ENCODE measurements around the gene UBE2V1.
A peak's percentile ranks its signal among the peaks of the same experiment; 100 is the strongest.
"Not testable (repeated sequence)": the region's sequence is repeated elsewhere in the genome, so short reads cannot be mapped to it uniquely, and the experiment has no call there.

UBE2V1 gene

GRCh38 chr20:50107086-50107660 lies 5.8 kb downstream of the UBE2V1 start:
- no peak for DNase-seq (ENCODE audit: low spot score)
- WGBS, 2 donors (ENCODE audit: extremely low coverage in 2 of 2, insufficient read length in 2 of 2, insufficient replicate concordance in 1 of 2): no CpG with 5 or more reads among the region's 6 CpGs
- H3K9me3 ChIP-seq (replicated peaks in 1 of 2; ENCODE audit: control insufficient read depth in 2 of 2, insufficient read depth in 1 of 2, low read depth in 1 of 2, low read length in 2 of 2): no peaks in the 10 kb centered on the region
- no peak overlapping the region for H4K91ac ChIP-seq (ENCODE audit: low read depth, low read length, poor library complexity)
- no peak overlapping the region for H2AFZ ChIP-seq (ENCODE audit: low read length)
- no peak overlapping the region for H3K4ac ChIP-seq (ENCODE audit: low read length)
- no peak overlapping the region for H3K18ac ChIP-seq (ENCODE audit: low read length)
- no peak overlapping the region for H4K8ac ChIP-seq (ENCODE audit: low read depth, low read length)
- H3K4me3 ChIP-seq (ENCODE audit: low read length in 2 of 2): no peak overlapping the region
- H3K36me3 ChIP-seq (replicated peaks in 1 of 2; ENCODE audit: control insufficient read depth in 2 of 2, insufficient read depth in 2 of 2, low read length in 2 of 2): peaks cover 0 to 51% of the 10 kb centered on the region in 2 donors
- H3K27ac ChIP-seq (replicated peaks; ENCODE audit: low read length): no peak overlapping the region
- H3K27me3 ChIP-seq (ENCODE audit: control insufficient read depth in 3 of 3, insufficient read depth in 3 of 3, low read depth in 1 of 3, low read length in 3 of 3): no peaks in the 10 kb centered on the region
- no peak overlapping the region for H2BK15ac ChIP-seq (ENCODE audit: low read length)
- no peak overlapping the region for H3K14ac ChIP-seq (ENCODE audit: low read length)
- H3K4me2 ChIP-seq (ENCODE audit: insufficient read depth, low read length, poor library complexity, severe bottlenecking): no peak overlapping the region
- no peak overlapping the region for H2BK120ac ChIP-seq (ENCODE audit: low read depth, low read length)
- no peak overlapping the region for H3K9ac ChIP-seq (ENCODE audit: low read depth, low read length, poor library complexity)
- no peak overlapping the region for H2BK5ac ChIP-seq (ENCODE audit: low read length)
- no peak overlapping the region for H3K23ac ChIP-seq (ENCODE audit: low read depth, low read length, poor library complexity)
- H3K79me1 ChIP-seq (ENCODE audit: low read depth, low read length): peaks cover 6% of the 10 kb centered on the region
- no peak overlapping the region for H2AK5ac ChIP-seq (ENCODE audit: low read depth, low read length)
- H3K4me1 ChIP-seq (ENCODE audit: control insufficient read depth in 2 of 2, insufficient read depth in 1 of 2, low read depth in 1 of 2, low read length in 2 of 2): peaks cover 5 to 24% of the 10 kb centered on the region in 2 donors
- no peak overlapping the region for H2BK12ac ChIP-seq (ENCODE audit: low read length)

DNA sequence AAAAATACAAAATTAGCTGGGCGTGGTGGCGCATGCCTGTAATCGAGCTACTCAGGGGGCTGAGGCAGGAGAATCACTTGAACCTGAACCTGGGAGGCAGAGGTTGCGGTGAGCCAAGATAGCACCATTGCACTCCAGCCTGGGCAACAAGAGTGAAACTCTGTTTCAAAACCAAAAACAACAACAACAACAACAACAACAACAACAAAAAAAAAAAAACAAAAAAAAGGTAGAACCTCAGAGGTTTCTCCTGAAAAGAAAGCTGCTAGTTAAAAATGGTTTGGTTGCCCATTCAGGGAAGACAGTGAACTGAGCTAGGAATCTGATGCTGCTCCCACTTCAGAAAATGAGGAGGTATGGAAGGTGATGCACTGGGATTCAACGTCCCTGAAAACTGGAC lies 6.3 kb downstream of the UBE2V1 start:
- not testable (repeated sequence) for H2BK12ac ChIP-seq (ENCODE audit: low read length); H2AFZ ChIP-seq (ENCODE audit: low read length); H3K23ac ChIP-seq (ENCODE audit: low read depth, low read length, poor library complexity); H3K4me2 ChIP-seq (ENCODE audit: insufficient read depth, low read length, poor library complexity, severe bottlenecking); H3K4me3 ChIP-seq (ENCODE audit: low read length in 2 of 2); DNase-seq (ENCODE audit: low spot score); H2BK15ac ChIP-seq (ENCODE audit: low read length); H3K14ac ChIP-seq (ENCODE audit: low read length); H3K79me1 ChIP-seq (ENCODE audit: low read depth, low read length); H3K27ac ChIP-seq (replicated peaks; ENCODE audit: low read length); H2AK5ac ChIP-seq (ENCODE audit: low read depth, low read length); H4K91ac ChIP-seq (ENCODE audit: low read depth, low read length, poor library complexity); H2BK120ac ChIP-seq (ENCODE audit: low read depth, low read length); H3K9me3 ChIP-seq (replicated peaks in 1 of 2; ENCODE audit: control insufficient read depth in 2 of 2, insufficient read depth in 1 of 2, low read depth in 1 of 2, low read length in 2 of 2); H2BK5ac ChIP-seq (ENCODE audit: low read length); H3K9ac ChIP-seq (ENCODE audit: low read depth, low read length, poor library complexity); H3K27me3 ChIP-seq (ENCODE audit: control insufficient read depth in 3 of 3, insufficient read depth in 3 of 3, low read depth in 1 of 3, low read length in 3 of 3); H3K18ac ChIP-seq (ENCODE audit: low read length); H3K4ac ChIP-seq (ENCODE audit: low read length); H4K8ac ChIP-seq (ENCODE audit: low read depth, low read length)
- H3K36me3 ChIP-seq (replicated peaks in 1 of 2; ENCODE audit: control insufficient read depth in 2 of 2, insufficient read depth in 2 of 2, low read length in 2 of 2): peaks cover 0 to 56% of the 10 kb centered on the region in 2 donors
- H3K4me1 ChIP-seq (ENCODE audit: control insufficient read depth in 2 of 2, insufficient read depth in 1 of 2, low read depth in 1 of 2, low read length in 2 of 2): peaks cover 2 to 21% of the 10 kb centered on the region in 2 donors
- WGBS, 2 donors (ENCODE audit: extremely low coverage in 2 of 2, insufficient read length in 2 of 2, insufficient replicate concordance in 1 of 2): no CpG with 5 or more reads among the region's 5 CpGs

- not testable (repeated sequence) for H3K18ac ChIP-seq (ENCODE audit: low read length); H4K91ac ChIP-seq (ENCODE audit: low read depth, low read length, poor library complexity); H4K8ac ChIP-seq (ENCODE audit: low read depth, low read length); H3K14ac ChIP-seq (ENCODE audit: low read length); H3K9ac ChIP-seq (ENCODE audit: low read depth, low read length, poor library complexity); H2AK5ac ChIP-seq (ENCODE audit: low read depth, low read length); H3K27me3 ChIP-seq (ENCODE audit: control insufficient read depth in 3 of 3, insufficient read depth in 3 of 3, low read depth in 1 of 3, low read length in 3 of 3); H3K27ac ChIP-seq (replicated peaks; ENCODE audit: low read length); H2BK15ac ChIP-seq (ENCODE audit: low read length); H3K4me3 ChIP-seq (ENCODE audit: low read length in 2 of 2); H3K79me1 ChIP-seq (ENCODE audit: low read depth, low read length); H3K4ac ChIP-seq (ENCODE audit: low read length); H2AFZ ChIP-seq (ENCODE audit: low read length); H2BK120ac ChIP-seq (ENCODE audit: low read depth, low read length); H3K23ac ChIP-seq (ENCODE audit: low read depth, low read length, poor library complexity); DNase-seq (ENCODE audit: low spot score); H3K4me2 ChIP-seq (ENCODE audit: insufficient read depth, low read length, poor library complexity, severe bottlenecking); H2BK12ac ChIP-seq (ENCODE audit: low read length); H3K9me3 ChIP-seq (replicated peaks in 1 of 2; ENCODE audit: control insufficient read depth in 2 of 2, insufficient read depth in 1 of 2, low read depth in 1 of 2, low read length in 2 of 2); H2BK5ac ChIP-seq (ENCODE audit: low read length)
- peaks cover 0 to 15% of the 10 kb centered on the region in 2 donors for H3K4me1 ChIP-seq (ENCODE audit: control insufficient read depth in 2 of 2, insufficient read depth in 1 of 2, low read depth in 1 of 2, low read length in 2 of 2)
- WGBS, 2 donors (ENCODE audit: extremely low coverage in 2 of 2, insufficient read length in 2 of 2, insufficient replicate concordance in 1 of 2): no CpG with 5 or more reads among the region's 15 CpGs
- H3K36me3 ChIP-seq (replicated peaks in 1 of 2; ENCODE audit: control insufficient read depth in 2 of 2, insufficient read depth in 2 of 2, low read length in 2 of 2): peaks cover 2 to 45% of the 10 kb centered on the region in 2 donors
These were observed 9.4 kb downstream of the UBE2V1 start for GRCh38 chr20:50103464-50104107.

DNA sequence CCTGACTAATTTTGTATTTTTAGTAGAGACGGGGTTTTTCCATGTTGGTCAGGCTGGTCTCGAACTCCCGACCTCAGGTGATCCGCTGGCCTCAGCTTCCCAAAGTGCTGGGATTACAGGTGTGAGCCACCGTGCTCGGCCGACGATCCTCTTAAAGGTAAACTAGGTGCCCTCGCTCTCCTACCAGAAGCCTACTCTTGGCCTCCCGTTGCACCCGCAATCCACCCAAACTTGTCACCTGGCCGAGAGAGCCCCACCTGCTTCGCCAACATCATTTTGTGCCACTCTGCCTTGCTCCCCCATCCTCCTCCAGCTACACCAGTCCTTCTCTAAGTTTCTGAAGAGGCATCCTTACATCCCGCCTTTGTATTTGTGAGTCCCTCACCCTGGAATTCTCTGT lies 10.4 kb downstream of the UBE2V1 start:
- not testable (repeated sequence) for DNase-seq (ENCODE audit: low spot score); H2BK5ac ChIP-seq (ENCODE audit: low read length); H2AFZ ChIP-seq (ENCODE audit: low read length); H3K14ac ChIP-seq (ENCODE audit: low read length); H3K4me2 ChIP-seq (ENCODE audit: insufficient read depth, low read length, poor library complexity, severe bottlenecking); H3K9ac ChIP-seq (ENCODE audit: low read depth, low read length, poor library complexity); H3K4ac ChIP-seq (ENCODE audit: low read length); H3K79me1 ChIP-seq (ENCODE audit: low read depth, low read length); H3K18ac ChIP-seq (ENCODE audit: low read length); H2BK12ac ChIP-seq (ENCODE audit: low read length); H2BK120ac ChIP-seq (ENCODE audit: low read depth, low read length); H2AK5ac ChIP-seq (ENCODE audit: low read depth, low read length); H3K9me3 ChIP-seq (replicated peaks in 1 of 2; ENCODE audit: control insufficient read depth in 2 of 2, insufficient read depth in 1 of 2, low read depth in 1 of 2, low read length in 2 of 2); H4K91ac ChIP-seq (ENCODE audit: low read depth, low read length, poor library complexity); H3K4me1 ChIP-seq (ENCODE audit: control insufficient read depth in 2 of 2, insufficient read depth in 1 of 2, low read depth in 1 of 2, low read length in 2 of 2); H4K8ac ChIP-seq (ENCODE audit: low read depth, low read length); H3K23ac ChIP-seq (ENCODE audit: low read depth, low read length, poor library complexity); H3K27ac ChIP-seq (replicated peaks; ENCODE audit: low read length); H2BK15ac ChIP-seq (ENCODE audit: low read length); H3K27me3 ChIP-seq (ENCODE audit: control insufficient read depth in 3 of 3, insufficient read depth in 3 of 3, low read depth in 1 of 3, low read length in 3 of 3)
- peaks cover 2 to 46% of the 10 kb centered on the region in 2 donors for H3K36me3 ChIP-seq (replicated peaks in 1 of 2; ENCODE audit: control insufficient read depth in 2 of 2, insufficient read depth in 2 of 2, low read length in 2 of 2)
- peak overlapping the region in 1 of 2 donors; percentile 40 for H3K4me3 ChIP-seq (ENCODE audit: low read length in 2 of 2)
- WGBS, 2 donors (ENCODE audit: extremely low coverage in 2 of 2, insufficient read length in 2 of 2, insufficient replicate concordance in 1 of 2): no CpG with 5 or more reads among the region's 14 CpGs

Data from neuronal stem cell (in vitro differentiated cells).